Measurements from ENCODE around the gene ABCB1. TPM values are rescaled to one million over a fixed set of nuclear protein-coding genes. Genes with fewer than 3 reads are reported as not detected.

ABCB1 gene
- polyA plus RNA-seq, 1 donor from 2014 or later = 1.6 TPM

GRCh38 chr7:87545760-87546159 lies 54.9 kb downstream of the ABCB1 start:
- Histone ChIP-seq H3K79me2 (replicated peaks; ENCODE audit: insufficient read depth, low read length) (no peaks in the 10 kb centered on the region), H3K4me2 (ENCODE audit: low read length) (no peak overlapping the region), H3K9ac (ENCODE audit: low read length) (no peak overlapping the region), H3K4me3 (ENCODE audit: low read length) (no peak overlapping the region), H3F3A (ENCODE audit: insufficient read depth, low read length, poor library complexity, severe bottlenecking) (no peaks in the 10 kb centered on the region), H3K27me3 (ENCODE audit: insufficient read depth, low read depth, low read length) (no peaks in the 10 kb centered on the region), H3K27ac (ENCODE audit: low read length) (no peak overlapping the region), H3K9me3 (ENCODE audit: low read length) (no peaks in the 10 kb centered on the region), H2AFZ (ENCODE audit: low read depth, low read length) (no peak overlapping the region), H3K9me2 (ENCODE audit: insufficient read depth, low read length) (peaks cover 3% of the 10 kb centered on the region), H4K20me1 (ENCODE audit: insufficient read depth) (no peaks in the 10 kb centered on the region), H3K36me3 (ENCODE audit: insufficient read depth, low read length) (no peaks in the 10 kb centered on the region)
- no peak for TF ChIP-seq POLR2AphosphoS5 (IDR thresholded peaks at IDR 0.05)
- no peak for TF ChIP-seq SMC3 (conservative IDR thresholded peaks at IDR 0.05; ENCODE audit: poor library complexity)
- TF ChIP-seq REST (IDR thresholded peaks at IDR 0.05; ENCODE audit: borderline replicate concordance) = no peak
- TF ChIP-seq EZH2 (IDR thresholded peaks at IDR 0.05; ENCODE audit: borderline replicate concordance, insufficient read depth, low read length, poor library complexity, severe bottlenecking) = no peak
- TF ChIP-seq RAD21 (conservative IDR thresholded peaks at IDR 0.05) = no peak
- no peak for TF ChIP-seq MXI1 (conservative IDR thresholded peaks at IDR 0.05; ENCODE audit: poor library complexity, severe bottlenecking)
- no peak for TF ChIP-seq TAF1 (IDR thresholded peaks at IDR 0.05; ENCODE audit: low read depth)
- TF ChIP-seq EP300 (conservative IDR thresholded peaks at IDR 0.05; ENCODE audit: poor library complexity, severe bottlenecking) = no peak
- no peak for TF ChIP-seq CTCF (IDR thresholded peaks at IDR 0.05; ENCODE audit: poor library complexity, severe bottlenecking)

- no peaks in the 10 kb centered on the region for H3K27me3 ChIP-seq (ENCODE audit: insufficient read depth, low read depth, low read length)
- no peaks in the 10 kb centered on the region for H4K20me1 ChIP-seq (ENCODE audit: insufficient read depth)
- H3K9me2 ChIP-seq (ENCODE audit: insufficient read depth, low read length) = peaks cover 3% of the 10 kb centered on the region
- no peak overlapping the region for H2AFZ ChIP-seq (ENCODE audit: low read depth, low read length)
- H3K9me3 ChIP-seq (ENCODE audit: low read length) = no peaks in the 10 kb centered on the region
- no peaks in the 10 kb centered on the region for H3K36me3 ChIP-seq (ENCODE audit: insufficient read depth, low read length)
- no peak overlapping the region for H3K27ac ChIP-seq (ENCODE audit: low read length)
- H3K4me3 ChIP-seq (ENCODE audit: low read length) = no peak overlapping the region
- TF ChIP-seq REST (IDR thresholded peaks at IDR 0.05; ENCODE audit: borderline replicate concordance) = no peak
- TF ChIP-seq EP300 (conservative IDR thresholded peaks at IDR 0.05; ENCODE audit: poor library complexity, severe bottlenecking) = no peak
- no peak for TF ChIP-seq RAD21 (conservative IDR thresholded peaks at IDR 0.05)
- TF ChIP-seq MXI1 (conservative IDR thresholded peaks at IDR 0.05; ENCODE audit: poor library complexity, severe bottlenecking) = no peak
- TF ChIP-seq POLR2AphosphoS5 (IDR thresholded peaks at IDR 0.05) = no peak
- no peak for TF ChIP-seq SMC3 (conservative IDR thresholded peaks at IDR 0.05; ENCODE audit: poor library complexity)
- no peak for TF ChIP-seq CTCF (IDR thresholded peaks at IDR 0.05; ENCODE audit: poor library complexity, severe bottlenecking)
- TF ChIP-seq TAF1 (IDR thresholded peaks at IDR 0.05; ENCODE audit: low read depth) = no peak
- TF ChIP-seq EZH2 (IDR thresholded peaks at IDR 0.05; ENCODE audit: borderline replicate concordance, insufficient read depth, low read length, poor library complexity, severe bottlenecking) = no peak
- H3F3A ChIP-seq (ENCODE audit: insufficient read depth, low read length, poor library complexity, severe bottlenecking) = no peaks in the 10 kb centered on the region
- no peak overlapping the region for H3K9ac ChIP-seq (ENCODE audit: low read length)
- no peak overlapping the region for H3K4me2 ChIP-seq (ENCODE audit: low read length)
- no peaks in the 10 kb centered on the region for H3K79me2 ChIP-seq (replicated peaks; ENCODE audit: insufficient read depth, low read length)
Measured at GRCh38 chr7:87543623-87544022, 57.1 kb downstream of the ABCB1 start.

All from neural cell (in vitro differentiated cells).